GM12875 (cell line): ENCODE results near the gene TXNDC8.

Source experiments
- H3K4me3 ChIP-seq: one replicate; pipeline ENCODE4 v1.5.1; 2011; ENCODE audit warnings: low read depth, low read length, control low read depth
- CTCF ChIP-seq: IDR thresholded peaks from 2 replicates; pipeline ENCODE4 v1.5.1; 2011; ENCODE audit warnings: low read depth, mild to moderate bottlenecking, control low read depth, inconsistent platforms, low read length, moderate library complexity, borderline replicate concordance; ENCODE audit not compliant: insufficient read depth

TXNDC8 gene

GRCh38 chr9:110356639-110357395 lies 19.2 kb upstream of the TXNDC8 start:
- no peak for TF ChIP-seq CTCF

GRCh38 chr9:110355911-110356310 lies 18.2 kb upstream of the TXNDC8 start:
- no peak overlapping the region for H3K4me3 ChIP-seq
- no peak for TF ChIP-seq CTCF

More at GRCh38 chr9:110356639-110357395, 19.2 kb upstream of the TXNDC8 start:
- H3K4me3 ChIP-seq, result no peak overlapping the region

- H3K4me3 ChIP-seq, result no peak overlapping the region
- no peak for TF ChIP-seq CTCF
These were observed 13.4 kb upstream of the TXNDC8 start for GRCh38 chr9:110351009-110351467.

- H3K4me3 ChIP-seq, result no peak overlapping the region
- no peak for TF ChIP-seq CTCF
These were observed 8.7 kb upstream of the TXNDC8 start for GRCh38 chr9:110346325-110346724.

GRCh38 chr9:110344821-110345220 lies 7.2 kb upstream of the TXNDC8 start:
- no peak overlapping the region for H3K4me3 ChIP-seq
- no peak for TF ChIP-seq CTCF

GRCh38 chr9:110343551-110343950 lies 5.9 kb upstream of the TXNDC8 start:
- TF ChIP-seq CTCF, result no peak
- H3K4me3 ChIP-seq, result no peak overlapping the region

GRCh38 chr9:110340306-110340705 lies 2.6 kb upstream of the TXNDC8 start:
- H3K4me3 ChIP-seq, result no peak overlapping the region
- TF ChIP-seq CTCF, result no peak
